ENCODE results near the gene TNFSF18.
"Not testable (repeated sequence)": the region's sequence is repeated elsewhere in the genome, so short reads cannot be mapped to it uniquely, and the experiment has no call there.

TNFSF18 gene

DNA sequence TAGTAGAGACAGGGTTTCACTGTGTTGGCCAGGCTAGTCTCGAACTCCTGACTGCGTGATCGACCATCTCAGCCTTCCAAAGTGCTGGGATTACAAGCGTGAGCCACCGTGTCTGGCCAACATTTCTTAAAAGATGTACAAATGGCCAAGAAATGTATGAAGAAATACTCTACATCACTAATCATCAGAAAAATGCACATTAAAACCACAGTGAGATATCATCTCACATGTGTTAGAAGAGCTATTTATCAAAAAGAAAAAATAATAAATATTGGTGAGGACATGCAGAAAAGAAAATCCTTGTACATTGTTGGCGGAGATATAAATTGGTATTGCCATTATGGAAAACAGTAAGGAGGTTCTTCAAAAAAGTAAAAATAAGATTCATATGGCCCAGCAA, 33.6 kb upstream of the TNFSF18 start:
- Histone ChIP-seq H3K4me3 (no peak overlapping the region), H3K27ac (no peak overlapping the region)
- TF ChIP-seq, protein P1, sequence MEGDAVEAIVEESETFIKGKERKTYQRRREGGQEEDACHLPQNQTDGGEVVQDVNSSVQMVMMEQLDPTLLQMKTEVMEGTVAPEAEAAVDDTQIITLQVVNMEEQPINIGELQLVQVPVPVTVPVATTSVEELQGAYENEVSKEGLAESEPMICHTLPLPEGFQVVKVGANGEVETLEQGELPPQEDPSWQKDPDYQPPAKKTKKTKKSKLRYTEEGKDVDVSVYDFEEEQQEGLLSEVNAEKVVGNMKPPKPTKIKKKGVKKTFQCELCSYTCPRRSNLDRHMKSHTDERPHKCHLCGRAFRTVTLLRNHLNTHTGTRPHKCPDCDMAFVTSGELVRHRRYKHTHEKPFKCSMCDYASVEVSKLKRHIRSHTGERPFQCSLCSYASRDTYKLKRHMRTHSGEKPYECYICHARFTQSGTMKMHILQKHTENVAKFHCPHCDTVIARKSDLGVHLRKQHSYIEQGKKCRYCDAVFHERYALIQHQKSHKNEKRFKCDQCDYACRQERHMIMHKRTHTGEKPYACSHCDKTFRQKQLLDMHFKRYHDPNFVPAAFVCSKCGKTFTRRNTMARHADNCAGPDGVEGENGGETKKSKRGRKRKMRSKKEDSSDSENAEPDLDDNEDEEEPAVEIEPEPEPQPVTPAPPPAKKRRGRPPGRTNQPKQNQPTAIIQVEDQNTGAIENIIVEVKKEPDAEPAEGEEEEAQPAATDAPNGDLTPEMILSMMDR (IDR thresholded peaks at IDR 0.05): no peak
- DNase-seq (ENCODE audit: low spot score): no peak

DNA sequence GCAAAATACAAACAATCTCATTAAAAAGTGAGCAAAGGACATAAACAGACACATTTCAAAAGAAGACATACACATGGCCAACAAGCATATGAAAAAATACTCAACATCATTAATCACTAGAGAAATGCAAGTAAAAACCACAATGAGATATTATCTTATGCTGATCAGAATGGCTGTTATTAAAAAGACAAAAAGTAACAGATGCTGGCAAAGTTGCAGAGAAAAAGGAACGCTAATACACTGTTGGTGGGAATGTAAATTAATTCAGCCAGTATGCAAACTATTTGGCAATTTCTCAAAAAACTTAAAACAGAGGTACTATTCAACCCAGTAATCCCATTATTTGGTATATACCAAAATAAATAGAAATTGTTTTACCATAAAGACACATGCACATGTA, 32.2 kb upstream of the TNFSF18 start:
- TF ChIP-seq, protein P1 (IDR thresholded peaks at IDR 0.05): no peak
- no peak overlapping the region for H3K4me3 ChIP-seq
- H3K27ac ChIP-seq: no peak overlapping the region
- DNase-seq (ENCODE audit: low spot score): no peak

DNA sequence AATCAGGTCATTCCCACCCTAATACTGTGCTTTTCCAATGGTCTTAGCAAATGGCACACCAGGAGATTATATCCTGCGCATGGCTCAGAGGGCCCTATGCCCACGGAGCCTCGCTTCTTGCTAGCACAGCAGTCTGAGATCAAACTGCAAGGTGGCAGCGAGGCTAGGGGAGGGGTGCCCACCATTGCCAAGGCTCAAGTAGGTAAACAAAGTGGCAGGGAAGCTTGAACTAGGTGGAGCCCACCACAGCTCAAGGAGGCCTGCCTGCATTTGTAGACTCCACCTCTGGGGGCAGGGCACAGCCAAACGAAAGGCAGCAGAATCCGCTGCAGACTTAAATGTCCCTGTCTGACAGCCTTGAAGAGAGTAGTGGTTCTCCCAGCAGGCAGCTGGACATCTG, 23.5 kb upstream of the TNFSF18 start:
- DNase-seq (ENCODE audit: low spot score); H3K27ac ChIP-seq; H3K4me3 ChIP-seq: not testable (repeated sequence)

DNA sequence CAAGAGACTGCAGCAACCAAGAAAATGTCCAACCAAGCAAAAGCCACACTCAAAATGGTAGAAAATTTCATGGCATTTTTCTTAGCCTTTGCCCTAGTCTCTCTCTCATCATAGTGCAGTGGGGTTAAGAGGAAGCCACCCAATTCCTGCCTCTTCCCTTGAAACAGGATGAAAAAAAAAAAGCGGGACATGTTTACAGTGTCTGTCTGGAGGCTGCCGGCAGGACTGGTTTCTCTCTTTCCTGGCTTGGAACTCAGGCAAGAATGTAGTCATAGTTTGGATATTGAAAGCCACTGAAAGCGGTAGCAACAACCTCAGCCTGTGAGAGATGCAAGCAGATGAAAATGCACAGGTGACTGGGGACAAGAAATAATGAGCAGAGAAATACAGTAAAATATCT, 13.3 kb upstream of the TNFSF18 start:
- H3K27ac ChIP-seq: no peak overlapping the region
- TF ChIP-seq, protein P1 (IDR thresholded peaks at IDR 0.05): no peak
- no peak for DNase-seq (ENCODE audit: low spot score)
- H3K4me3 ChIP-seq: no peak overlapping the region

DNA sequence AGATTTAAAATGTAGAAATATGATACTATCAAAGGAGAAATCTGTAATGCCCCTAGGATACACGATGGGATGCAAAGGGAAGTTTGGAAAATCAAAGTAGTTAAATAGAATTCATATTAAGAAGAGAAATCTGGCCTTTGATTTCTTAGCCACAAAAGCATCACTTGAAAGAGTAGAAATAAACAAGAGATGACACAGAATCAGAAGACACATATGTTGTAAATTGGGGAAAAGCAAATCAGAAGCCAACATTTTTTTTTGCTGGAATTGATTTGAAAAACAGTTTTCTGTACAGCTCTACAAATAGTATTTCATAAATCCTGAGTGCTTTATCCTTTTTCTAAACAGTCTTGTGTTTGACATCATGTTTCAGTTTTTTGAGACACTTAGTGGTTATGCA, 12.4 kb upstream of the TNFSF18 start:
- Histone ChIP-seq H3K27ac (no peak overlapping the region), H3K4me3 (no peak overlapping the region)
- DNase-seq (ENCODE audit: low spot score): no peak
- TF ChIP-seq, protein P1 (IDR thresholded peaks at IDR 0.05): no peak

DNA sequence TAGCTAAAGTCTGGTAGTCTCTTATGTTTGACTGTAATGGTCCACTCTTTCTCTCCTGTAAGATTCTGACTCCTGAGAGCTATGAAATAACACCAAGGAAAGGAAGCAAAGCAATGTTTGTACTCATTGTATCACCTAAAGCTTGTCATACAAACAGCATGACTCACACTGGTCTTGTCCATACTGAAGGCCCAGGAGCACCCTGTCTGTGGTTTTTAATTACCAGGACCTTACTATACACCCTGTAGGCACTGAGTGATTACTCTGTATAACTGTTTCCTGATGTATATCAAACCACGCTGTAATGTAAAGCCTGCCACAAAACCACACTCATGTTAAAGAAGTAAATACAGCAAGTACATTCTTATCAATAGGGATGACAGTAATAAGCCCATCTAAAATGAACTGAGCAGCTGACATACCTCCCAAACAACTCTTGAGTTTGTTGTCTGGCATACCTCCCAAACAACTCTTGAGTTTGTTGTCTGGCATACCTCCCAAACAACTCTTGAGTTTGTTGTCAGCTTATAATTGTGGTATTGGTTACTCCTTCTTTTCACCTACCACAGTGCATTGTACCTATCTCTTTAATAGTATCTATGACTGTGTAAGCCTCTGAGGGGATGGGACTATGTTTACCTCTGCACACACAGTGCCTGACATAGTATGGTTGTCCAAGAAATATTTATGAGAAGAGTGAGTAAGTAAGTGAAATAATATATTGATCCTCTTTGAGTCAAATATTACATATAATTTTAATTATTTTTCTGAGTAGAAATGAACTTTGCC, 11.6 kb upstream of the TNFSF18 start:
- no peak overlapping the region for H3K27ac ChIP-seq
- no peak overlapping the region for H3K4me3 ChIP-seq
- DNase-seq (ENCODE audit: low spot score): no peak
- TF ChIP-seq, protein P1 (IDR thresholded peaks at IDR 0.05): no peak

DNA sequence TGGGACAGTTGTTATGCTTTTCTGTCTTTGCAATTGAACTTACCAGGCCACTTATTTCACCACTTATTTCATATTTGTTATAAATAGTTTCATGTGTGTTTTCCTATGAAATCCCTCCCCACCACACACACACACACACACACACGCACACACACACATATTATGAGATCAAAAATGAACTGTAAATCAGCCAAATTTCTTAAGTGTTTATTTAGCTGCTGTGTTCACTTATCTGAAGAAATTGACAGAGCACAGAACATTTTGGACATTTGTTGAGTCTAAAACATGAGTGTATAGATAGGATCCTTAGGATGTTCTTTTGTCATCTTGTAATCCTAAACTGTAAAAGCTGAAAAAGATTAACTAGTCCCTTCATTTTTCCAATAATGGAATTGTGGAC, 7.8 kb upstream of the TNFSF18 start:
- TF ChIP-seq, protein P1 (IDR thresholded peaks at IDR 0.05): no peak
- no peak for DNase-seq (ENCODE audit: low spot score)
- Histone ChIP-seq H3K4me3 (no peak overlapping the region), H3K27ac (no peak overlapping the region)

All from coronary artery (tissue), 2 donors.